Measurements from ENCODE around the gene SHKBP1. TPM values are rescaled to one million over a fixed set of nuclear protein-coding genes. Genes with fewer than 3 reads are reported as not detected.
"Not testable (repeated sequence)": the region's sequence is repeated elsewhere in the genome, so short reads cannot be mapped to it uniquely, and the experiment has no call there.

Gene SHKBP1
- total and polyA plus RNA-seq, 2 donors (not counting 1 experiment from before 2014, with no cell fraction given), result 179 to 227 TPM

DNA sequence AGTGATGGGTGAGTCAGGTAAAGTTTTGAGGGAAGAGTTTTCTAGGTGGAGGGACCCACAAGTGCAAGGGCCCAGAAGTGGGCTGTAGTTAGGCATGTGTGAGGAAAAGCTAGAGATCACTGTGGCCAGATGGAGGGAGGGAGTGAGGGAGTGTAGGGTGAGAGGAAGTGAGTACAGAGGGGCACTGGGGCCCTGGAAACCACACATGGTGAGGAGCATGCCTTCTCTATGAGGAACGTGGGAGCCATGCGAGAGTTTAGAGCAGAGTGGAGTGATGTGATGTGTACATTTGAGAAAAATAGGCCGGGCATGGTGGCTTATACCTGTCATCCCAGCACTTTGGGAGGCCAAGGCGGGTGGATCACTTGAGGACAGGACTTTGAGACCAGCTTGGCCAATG, 14.7 kb upstream of the SHKBP1 start:
- H3K9ac ChIP-seq (ENCODE audit: low read length), result no peak overlapping the region
- no peak for DNase-seq
- no peak for ATAC-seq (ENCODE audit: low read depth)
- no peaks in the 10 kb centered on the region for H4K20me1 ChIP-seq (ENCODE audit: control insufficient read depth, insufficient read depth, low read length, poor library complexity, severe bottlenecking)
- TF ChIP-seq, protein P1, sequence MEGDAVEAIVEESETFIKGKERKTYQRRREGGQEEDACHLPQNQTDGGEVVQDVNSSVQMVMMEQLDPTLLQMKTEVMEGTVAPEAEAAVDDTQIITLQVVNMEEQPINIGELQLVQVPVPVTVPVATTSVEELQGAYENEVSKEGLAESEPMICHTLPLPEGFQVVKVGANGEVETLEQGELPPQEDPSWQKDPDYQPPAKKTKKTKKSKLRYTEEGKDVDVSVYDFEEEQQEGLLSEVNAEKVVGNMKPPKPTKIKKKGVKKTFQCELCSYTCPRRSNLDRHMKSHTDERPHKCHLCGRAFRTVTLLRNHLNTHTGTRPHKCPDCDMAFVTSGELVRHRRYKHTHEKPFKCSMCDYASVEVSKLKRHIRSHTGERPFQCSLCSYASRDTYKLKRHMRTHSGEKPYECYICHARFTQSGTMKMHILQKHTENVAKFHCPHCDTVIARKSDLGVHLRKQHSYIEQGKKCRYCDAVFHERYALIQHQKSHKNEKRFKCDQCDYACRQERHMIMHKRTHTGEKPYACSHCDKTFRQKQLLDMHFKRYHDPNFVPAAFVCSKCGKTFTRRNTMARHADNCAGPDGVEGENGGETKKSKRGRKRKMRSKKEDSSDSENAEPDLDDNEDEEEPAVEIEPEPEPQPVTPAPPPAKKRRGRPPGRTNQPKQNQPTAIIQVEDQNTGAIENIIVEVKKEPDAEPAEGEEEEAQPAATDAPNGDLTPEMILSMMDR (IDR thresholded peaks at IDR 0.05), result no peak
- no peak for TF ChIP-seq EZH2 (IDR thresholded peaks at IDR 0.05; ENCODE audit: borderline replicate concordance, insufficient read depth, low read depth, low read length, poor library complexity, severe bottlenecking)
- H3K27me3 Mint-ChIP-seq, result peaks cover 39% of the 10 kb centered on the region
- peaks cover 0 to 37% (median 17%) of the 10 kb centered on the region in 4 experiments for H3K27me3 ChIP-seq (replicated peaks in 1 of 4; ENCODE audit: control extremely low read depth in 1 of 4, control insufficient read depth in 3 of 4, insufficient read depth in 4 of 4, low read length in 3 of 4)
- peaks cover 0 to 3% (median 0%) of the 10 kb centered on the region in 3 donors for H3K9me3 ChIP-seq (ENCODE audit: control extremely low read depth in 1 of 3, control insufficient read depth in 2 of 3, insufficient read depth in 1 of 3, low read length in 2 of 3)
- ChIA-PET POLR2A (no interaction called here), CTCF (interaction anchor here (0.7 kb wide), 1 partner anchor 138 kb away, joined by 4 read pairs; no protein-coding TSS in a partner anchor)
- intact Hi-C loops (cut with micrococcal nuclease), result no loop called here
- no peaks in the 10 kb centered on the region for H3K36me3 ChIP-seq (replicated peaks in 1 of 2; ENCODE audit: control extremely low read depth in 1 of 2, control insufficient read depth in 1 of 2, extremely low read depth in 1 of 2, insufficient read depth in 2 of 2, low read length in 1 of 2)
- H3K9me3 Mint-ChIP-seq (ENCODE audit: insufficient read depth), result no peaks in the 10 kb centered on the region
- H3K4me2 ChIP-seq (replicated peaks; ENCODE audit: low read depth, low read length, poor library complexity, severe bottlenecking), result no peak overlapping the region
- 40% methylated on average over 3 of the region's 4 CpGs for WGBS (ENCODE audit: insufficient coverage)
- H3K4me1 ChIP-seq (ENCODE audit: control insufficient read depth in 2 of 2, insufficient read depth in 2 of 2, low read length in 2 of 2), result no peaks in the 10 kb centered on the region
- H3K27ac ChIP-seq (ENCODE audit: low read length in 2 of 2), result no peak overlapping the region
- H3K4me3 ChIP-seq (ENCODE audit: control extremely low read depth in 1 of 5, extremely low read depth in 1 of 5, insufficient read depth in 1 of 5, low read depth in 2 of 5, low read length in 4 of 5), result no peak overlapping the region
- H3K79me2 ChIP-seq (ENCODE audit: control insufficient read depth, insufficient read depth, low read length), result no peaks in the 10 kb centered on the region
- H3K27ac Mint-ChIP-seq, result no peak overlapping the region
- no peak overlapping the region for H2AFZ ChIP-seq (ENCODE audit: insufficient read depth, low read depth, low read length, poor library complexity, severe bottlenecking)
- H3K4me1 Mint-ChIP-seq, result no peaks in the 10 kb centered on the region
- no peak overlapping the region for H3K4me3 Mint-ChIP-seq

DNA sequence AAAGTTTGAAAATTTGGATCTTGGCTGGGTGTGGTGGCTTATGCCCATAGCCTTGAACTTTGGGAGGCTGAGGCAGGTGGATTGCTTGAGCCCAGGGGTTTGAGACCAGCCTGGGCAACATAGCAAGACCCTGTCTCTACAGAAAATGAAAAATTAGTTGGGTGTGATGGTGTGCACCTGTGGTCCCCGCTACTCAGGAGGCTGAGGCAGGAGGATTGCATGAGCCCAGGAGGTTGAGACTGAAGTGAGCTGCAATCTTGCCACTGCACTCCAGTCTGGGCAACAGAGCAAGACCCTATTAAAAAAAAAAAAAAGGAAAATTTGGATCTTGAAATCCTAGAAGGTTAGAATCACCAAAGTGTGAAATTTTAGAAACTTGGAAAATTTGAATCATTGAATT, 12.1 kb upstream of the SHKBP1 start:
- H3K9me3 ChIP-seq (ENCODE audit: control extremely low read depth in 1 of 3, control insufficient read depth in 2 of 3, insufficient read depth in 1 of 3, low read length in 2 of 3); ATAC-seq (ENCODE audit: low read depth); DNase-seq; H2AFZ ChIP-seq (ENCODE audit: insufficient read depth, low read depth, low read length, poor library complexity, severe bottlenecking); H3K4me3 ChIP-seq (ENCODE audit: control extremely low read depth in 1 of 5, extremely low read depth in 1 of 5, insufficient read depth in 1 of 5, low read depth in 2 of 5, low read length in 4 of 5); H3K4me1 Mint-ChIP-seq; H4K20me1 ChIP-seq (ENCODE audit: control insufficient read depth, insufficient read depth, low read length, poor library complexity, severe bottlenecking); intact Hi-C loops (cut with micrococcal nuclease); H3K4me3 Mint-ChIP-seq; H3K27ac ChIP-seq (ENCODE audit: low read length in 2 of 2); H3K27ac Mint-ChIP-seq; H3K4me2 ChIP-seq (replicated peaks; ENCODE audit: low read depth, low read length, poor library complexity, severe bottlenecking); H3K79me2 ChIP-seq (ENCODE audit: control insufficient read depth, insufficient read depth, low read length); CTCF ChIA-PET; H3K9me3 Mint-ChIP-seq (ENCODE audit: insufficient read depth); H3K36me3 ChIP-seq (replicated peaks in 1 of 2; ENCODE audit: control extremely low read depth in 1 of 2, control insufficient read depth in 1 of 2, extremely low read depth in 1 of 2, insufficient read depth in 2 of 2, low read length in 1 of 2); H3K9ac ChIP-seq (ENCODE audit: low read length); POLR2A ChIA-PET: not testable (repeated sequence)
- peaks cover 29% of the 10 kb centered on the region for H3K27me3 Mint-ChIP-seq
- peaks cover 10 to 13% of the 10 kb centered on the region in 2 donors for H3K4me1 ChIP-seq (ENCODE audit: control insufficient read depth in 2 of 2, insufficient read depth in 2 of 2, low read length in 2 of 2)
- peaks cover 0 to 49% (median 27%) of the 10 kb centered on the region in 4 experiments for H3K27me3 ChIP-seq (replicated peaks in 1 of 4; ENCODE audit: control extremely low read depth in 1 of 4, control insufficient read depth in 3 of 4, insufficient read depth in 4 of 4, low read length in 3 of 4)
- 100% methylated on average over 1 of the region's 1 CpG for WGBS (ENCODE audit: insufficient coverage)
